ENCODE data around the gene PPME1. TPM values are rescaled to one million over a fixed set of nuclear protein-coding genes. Genes with fewer than 3 reads are reported as not detected.

Gene PPME1
- total RNA-seq, 1 experiment from 2014 or later: 68.3 TPM

DNA sequence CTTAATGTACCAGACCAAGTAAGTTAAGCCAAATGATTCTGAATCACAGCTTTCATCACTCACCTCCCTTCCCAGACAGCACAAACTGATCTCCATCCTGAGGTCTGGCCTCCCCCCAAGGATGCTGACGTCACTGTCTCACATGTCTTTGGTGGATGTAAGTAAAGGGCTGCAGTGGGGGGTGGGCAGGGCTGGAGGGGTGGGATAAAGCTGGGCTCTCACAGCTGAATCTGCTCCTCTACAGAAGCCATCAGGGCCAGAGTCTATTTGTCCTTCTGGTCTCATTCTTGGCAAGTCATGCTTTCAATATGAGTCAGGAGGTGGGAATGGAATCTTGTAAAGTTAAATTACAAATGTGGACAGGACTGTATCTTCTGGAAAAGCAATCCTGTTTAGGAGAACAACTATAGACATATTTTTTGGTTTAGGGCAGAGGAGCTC lies 107.7 kb downstream of the PPME1 start:
- H3K36me3 ChIP-seq (ENCODE audit: control insufficient read depth in 1 of 2, insufficient read depth in 2 of 2, low read length in 2 of 2): no peaks in the 10 kb centered on the region
- POLR2A ChIA-PET: no interaction called here
- intact Hi-C loops (cut with micrococcal nuclease): no loop called here
- no peak overlapping the region for H2AFZ ChIP-seq (ENCODE audit: low read depth, low read length, poor library complexity, severe bottlenecking)
- no peak overlapping the region for H3K27ac ChIP-seq (ENCODE audit: low read depth, low read length)
- no peaks in the 10 kb centered on the region for H3K9me2 ChIP-seq (ENCODE audit: insufficient read depth)
- H3K4me1 ChIP-seq (ENCODE audit: control insufficient read depth in 1 of 2, insufficient read depth in 2 of 2, low read length in 2 of 2): peaks cover 0 to 8% of the 10 kb centered on the region in 2 experiments; a peak in 1 of 4 replicates
- RAD21 ChIA-PET (ENCODE audit: low non-redundant PET in 1 of 2, low total read pairs in 2 of 2, uncharacterized antibody in 2 of 2, unreplicated experiment in 2 of 2): no interaction called here
- no TSS peak for BruUV-seq (replicated peaks)
- no peak overlapping the region for H3K4me3 ChIP-seq (replicated peaks in 1 of 2; ENCODE audit: low read depth in 1 of 2, low read length in 2 of 2)
- H3K4me2 ChIP-seq (ENCODE audit: low read length): no peak overlapping the region
- CTCF ChIA-PET: no interaction called here
- H3K27me3 ChIP-seq (ENCODE audit: insufficient read depth, low read length): no peaks in the 10 kb centered on the region
- ATAC-seq (no peak), DNase-seq (ENCODE audit: low read depth, low spot score) (no peak)
- TF ChIP-seq CEBPB (IDR thresholded peaks at IDR 0.05; ENCODE audit: low read depth) (no peak), SRF (IDR thresholded peaks at IDR 0.05; ENCODE audit: low read depth) (no peak), POLR2AphosphoS5 (IDR thresholded peaks at IDR 0.05; ENCODE audit: low read depth, low read length) (no peak), SIN3A (IDR thresholded peaks at IDR 0.05; ENCODE audit: low read depth) (no peak), YY1 (IDR thresholded peaks at IDR 0.05; ENCODE audit: extremely low read depth, insufficient replicate concordance, low read depth, low read length) (no peak), RAD21 (IDR thresholded peaks at IDR 0.05; ENCODE audit: low read depth) (no peak), CBX3 (IDR thresholded peaks at IDR 0.05; ENCODE audit: low read depth) (no peak), MAX (IDR thresholded peaks at IDR 0.05) (no peak), ZNF274 (IDR thresholded peaks at IDR 0.05; ENCODE audit: low read depth, low read length) (no peak), EZH2phosphoT487 (IDR thresholded peaks at IDR 0.05; ENCODE audit: borderline replicate concordance) (no peak), JUND (IDR thresholded peaks at IDR 0.05) (no peak), TCF7L2 (IDR thresholded peaks at IDR 0.05; ENCODE audit: borderline replicate concordance, extremely low read depth, insufficient read depth, insufficient read length) (no peak), ELF1 (IDR thresholded peaks at IDR 0.05; ENCODE audit: borderline replicate concordance, low read depth) (no peak), EGR1 (IDR thresholded peaks at IDR 0.05; ENCODE audit: low read depth) (no peak), FOSL1 (IDR thresholded peaks at IDR 0.05; ENCODE audit: low read depth) (no peak), EZH2 (IDR thresholded peaks at IDR 0.05) (no peak), ZFX (IDR thresholded peaks at IDR 0.05) (no peak), SP1 (IDR thresholded peaks at IDR 0.05; ENCODE audit: low read depth) (no peak)
- TF ChIP-seq, protein P1, sequence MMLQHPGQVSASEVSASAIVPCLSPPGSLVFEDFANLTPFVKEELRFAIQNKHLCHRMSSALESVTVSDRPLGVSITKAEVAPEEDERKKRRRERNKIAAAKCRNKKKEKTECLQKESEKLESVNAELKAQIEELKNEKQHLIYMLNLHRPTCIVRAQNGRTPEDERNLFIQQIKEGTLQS (IDR thresholded peaks at IDR 0.05): no peak
- TF ChIP-seq, protein P2, sequence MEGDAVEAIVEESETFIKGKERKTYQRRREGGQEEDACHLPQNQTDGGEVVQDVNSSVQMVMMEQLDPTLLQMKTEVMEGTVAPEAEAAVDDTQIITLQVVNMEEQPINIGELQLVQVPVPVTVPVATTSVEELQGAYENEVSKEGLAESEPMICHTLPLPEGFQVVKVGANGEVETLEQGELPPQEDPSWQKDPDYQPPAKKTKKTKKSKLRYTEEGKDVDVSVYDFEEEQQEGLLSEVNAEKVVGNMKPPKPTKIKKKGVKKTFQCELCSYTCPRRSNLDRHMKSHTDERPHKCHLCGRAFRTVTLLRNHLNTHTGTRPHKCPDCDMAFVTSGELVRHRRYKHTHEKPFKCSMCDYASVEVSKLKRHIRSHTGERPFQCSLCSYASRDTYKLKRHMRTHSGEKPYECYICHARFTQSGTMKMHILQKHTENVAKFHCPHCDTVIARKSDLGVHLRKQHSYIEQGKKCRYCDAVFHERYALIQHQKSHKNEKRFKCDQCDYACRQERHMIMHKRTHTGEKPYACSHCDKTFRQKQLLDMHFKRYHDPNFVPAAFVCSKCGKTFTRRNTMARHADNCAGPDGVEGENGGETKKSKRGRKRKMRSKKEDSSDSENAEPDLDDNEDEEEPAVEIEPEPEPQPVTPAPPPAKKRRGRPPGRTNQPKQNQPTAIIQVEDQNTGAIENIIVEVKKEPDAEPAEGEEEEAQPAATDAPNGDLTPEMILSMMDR (IDR thresholded peaks at IDR 0.05 in 2 of 3, conservative IDR thresholded peaks at IDR 0.05 in 1 of 3; ENCODE audit: borderline replicate concordance in 1 of 3, insufficient read depth in 1 of 3, low read depth in 2 of 3, low read length in 2 of 3): no peak
- no peaks in the 10 kb centered on the region for H3K79me2 ChIP-seq (ENCODE audit: insufficient read depth, low read length)
- H3K9ac ChIP-seq (ENCODE audit: low read length): no peak overlapping the region
- H4K20me1 ChIP-seq (ENCODE audit: insufficient read depth): no peaks in the 10 kb centered on the region
- H3K9me3 ChIP-seq (ENCODE audit: control insufficient read depth in 1 of 2, insufficient read depth in 1 of 2, low read depth in 1 of 2, low read length in 2 of 2): no peaks in the 10 kb centered on the region
